ENCODE results near the gene MPRIP.
"Not testable (repeated sequence)": the region's sequence is repeated elsewhere in the genome, so short reads cannot be mapped to it uniquely, and the experiment has no call there.

Gene MPRIP

DNA sequence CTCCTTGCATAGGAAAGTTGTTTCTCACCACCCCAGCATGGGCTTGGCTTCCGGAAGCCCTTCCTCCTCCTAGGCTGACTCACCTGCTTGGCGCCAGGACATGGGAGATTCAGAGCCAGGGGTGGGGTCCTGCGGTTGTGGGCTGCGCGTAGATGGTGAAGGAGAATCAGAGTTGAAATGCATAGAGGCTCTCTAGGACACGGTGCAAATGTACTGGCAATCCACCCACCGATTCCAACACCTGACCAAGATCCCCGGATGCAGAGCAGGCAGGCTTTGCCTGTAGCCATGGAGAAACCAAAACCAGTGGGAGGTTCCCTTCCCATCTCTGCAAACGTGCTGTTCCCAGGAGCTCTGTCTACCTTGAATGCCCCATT is 27.5 kb upstream of the MPRIP start:
- DNase-seq, result not testable (repeated sequence)

DNA sequence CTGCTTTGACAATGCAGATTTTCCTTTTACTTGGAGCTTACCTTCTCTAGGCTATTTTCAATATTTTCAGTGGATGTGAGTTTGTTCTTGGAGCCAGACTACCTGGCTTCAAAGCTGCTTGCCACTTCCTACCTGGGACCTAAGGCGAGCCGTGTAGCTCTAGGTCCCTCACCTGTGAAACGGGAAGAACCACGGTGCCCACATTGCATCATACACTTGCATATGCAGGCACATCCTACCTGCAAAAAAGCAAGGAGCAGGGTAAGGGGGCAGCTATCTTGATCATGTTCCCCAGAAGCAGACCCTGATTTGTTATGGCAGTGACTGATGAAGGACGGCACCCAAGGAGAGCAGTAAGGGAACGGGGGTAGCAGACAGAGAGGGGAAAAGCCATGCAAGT is 27.0 kb upstream of the MPRIP start:
- no peak for DNase-seq

GRCh38 chr17:17016199-17017197 is 25.8 kb upstream of the MPRIP start:
- DNase-seq, result not testable (repeated sequence)

- no peak for DNase-seq
These were observed 24.8 kb upstream of the MPRIP start for GRCh38 chr17:17017343-17018014.

DNA sequence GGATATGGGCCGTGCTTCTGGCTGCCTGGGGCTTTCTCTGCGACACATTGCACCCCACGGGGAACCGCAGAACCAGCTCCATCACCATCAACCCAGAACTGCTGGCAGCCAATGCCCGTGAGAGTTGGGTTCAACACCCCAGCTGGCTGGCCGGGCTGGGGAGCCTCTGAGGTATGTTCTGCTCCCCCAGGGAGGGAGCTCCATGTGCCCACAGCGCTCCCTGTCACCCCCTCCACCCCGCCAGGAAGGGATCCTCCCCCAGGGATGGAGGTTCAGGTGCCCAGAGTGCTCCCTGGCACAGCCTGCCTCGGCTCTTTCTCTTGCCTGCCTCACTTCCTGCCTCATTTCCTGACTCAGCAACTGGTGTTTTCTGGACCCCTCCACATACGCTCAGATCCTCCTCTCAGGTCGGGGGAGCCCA is 24.2 kb upstream of the MPRIP start:
- DNase-seq, result no peak

DNA sequence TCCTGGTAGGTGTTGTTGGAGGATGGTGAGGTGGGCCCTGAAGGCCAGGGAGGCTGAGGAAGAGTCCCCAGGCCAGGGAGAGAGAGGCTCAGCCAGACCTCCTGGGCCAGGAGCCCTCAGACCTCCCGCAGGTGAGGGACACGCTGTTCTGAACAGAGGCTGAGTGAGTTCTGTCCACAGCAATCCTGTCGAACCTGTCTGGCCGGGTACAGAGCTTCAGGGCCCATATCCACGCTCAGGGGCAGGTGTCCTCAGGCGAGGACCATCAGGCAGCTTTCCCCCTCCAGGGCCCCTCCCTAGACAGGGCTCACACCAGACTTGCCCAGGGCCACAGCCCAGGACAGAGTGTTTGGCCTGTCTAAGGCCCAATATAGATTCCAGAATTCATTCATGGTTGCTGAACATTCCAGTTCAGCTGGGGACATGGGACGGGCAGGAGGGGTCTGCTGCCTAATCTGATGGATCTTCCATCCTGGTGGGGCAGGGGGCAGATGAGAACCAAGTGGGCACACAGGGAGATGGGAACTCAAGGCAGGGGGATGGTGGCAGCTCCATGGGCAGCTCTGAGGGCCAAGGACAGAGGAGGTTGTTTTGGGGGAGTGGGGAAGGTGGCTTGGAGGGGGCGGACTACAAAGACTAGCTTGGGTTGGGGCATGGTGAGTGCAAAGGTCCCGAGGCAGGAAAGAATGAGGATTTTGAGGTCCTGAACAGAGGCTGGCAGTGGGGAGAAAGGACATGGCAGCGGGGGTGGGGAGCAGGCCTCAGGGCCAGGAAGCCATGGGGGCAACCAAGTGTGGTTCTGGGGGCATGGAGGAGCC is 23.4 kb upstream of the MPRIP start:
- DNase-seq, result no peak

- no peak for DNase-seq
These were observed 22.9 kb upstream of the MPRIP start for GRCh38 chr17:17019430-17019762.

GRCh38 chr17:17019891-17020456 is 22.3 kb upstream of the MPRIP start:
- no peak for DNase-seq

DNA sequence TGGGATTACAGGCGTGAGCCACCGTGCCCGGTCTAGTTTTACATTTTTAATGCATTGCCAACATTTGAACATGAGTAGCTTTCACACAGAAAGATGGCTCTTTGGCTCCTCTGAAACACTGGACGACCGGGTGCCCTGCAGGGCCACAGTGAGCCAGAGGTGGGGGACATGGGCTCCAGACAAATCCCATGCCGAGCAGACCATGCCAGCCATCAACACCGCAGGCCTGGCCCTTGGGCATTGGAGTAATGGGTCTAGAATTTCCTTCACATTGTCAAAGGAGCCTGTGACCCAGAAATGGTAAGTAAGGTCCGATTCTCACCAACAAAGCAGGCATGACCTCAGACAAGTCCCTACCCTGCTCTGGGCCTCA is 21.4 kb upstream of the MPRIP start:
- no peak for DNase-seq

- DNase-seq, result no peak
These were observed 20.9 kb upstream of the MPRIP start for GRCh38 chr17:17021194-17021863.

DNA sequence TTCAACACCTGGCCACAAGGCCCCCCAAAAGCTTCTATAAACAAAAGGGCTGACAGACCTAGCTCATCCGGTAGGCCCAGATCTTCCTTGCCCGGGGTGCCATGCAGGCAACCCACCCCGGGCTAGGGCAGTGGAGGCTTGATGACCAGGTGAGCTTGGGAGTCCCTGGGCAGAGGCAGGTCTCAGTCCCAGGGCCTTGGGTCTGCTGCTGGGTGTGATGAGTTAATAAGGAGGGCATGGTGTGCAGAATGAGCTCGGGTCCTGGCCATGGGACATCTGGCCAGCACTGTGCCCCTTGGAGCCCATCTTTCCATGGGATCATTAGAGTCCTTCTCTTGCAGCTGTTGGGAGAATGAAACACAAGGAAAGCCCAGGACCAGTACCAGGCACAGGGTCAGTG is 20.2 kb upstream of the MPRIP start:
- DNase-seq, result no peak

DNA sequence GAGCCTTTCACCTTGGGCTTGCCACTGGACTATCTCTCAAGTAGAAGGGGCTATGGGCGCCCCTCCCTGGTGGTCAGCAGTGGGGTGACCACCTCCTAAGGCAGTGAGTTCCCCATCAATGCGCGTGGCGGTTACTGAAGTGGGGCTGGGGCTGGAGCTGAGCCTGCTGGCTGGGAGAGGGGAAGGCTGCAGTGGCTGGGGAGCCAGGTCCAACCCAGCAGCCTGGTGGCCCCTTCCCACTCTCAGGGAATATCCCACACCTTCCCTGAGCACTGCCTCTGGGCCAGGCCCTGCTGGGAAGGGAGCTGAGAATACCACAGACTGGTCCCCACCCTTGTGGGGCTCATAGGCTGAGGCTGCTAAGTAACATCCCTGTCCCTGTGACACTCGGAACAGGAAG is 19.8 kb upstream of the MPRIP start:
- DNase-seq, result no peak

DNA sequence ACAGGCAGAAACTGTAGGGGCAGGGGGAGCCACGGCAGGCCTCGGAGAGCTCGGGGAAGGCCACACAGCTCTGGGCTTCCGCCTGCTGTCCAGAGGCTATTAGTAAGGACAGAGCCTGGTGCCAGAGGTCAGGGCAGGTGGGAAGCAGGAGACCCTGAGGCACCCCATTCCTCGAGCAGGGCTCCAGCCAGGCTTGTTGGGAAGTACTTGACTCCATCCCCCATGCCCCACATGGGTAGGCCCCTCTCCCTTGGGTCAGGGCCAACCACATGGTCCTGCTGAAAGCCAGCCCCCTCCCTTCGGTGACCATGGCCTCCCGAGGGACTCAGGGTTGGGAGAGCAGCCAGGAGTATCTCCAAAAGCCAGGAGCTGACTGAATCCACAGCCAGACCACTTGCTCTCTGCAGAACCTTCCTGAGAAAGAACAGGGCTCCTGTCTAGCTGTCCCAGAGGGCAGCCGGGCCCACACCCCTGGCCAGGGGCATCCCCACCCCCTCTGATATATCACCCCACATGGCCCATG is 17.4 kb upstream of the MPRIP start:
- DNase-seq, result no peak

GRCh38 chr17:17025621-17026020 is 16.6 kb upstream of the MPRIP start:
- no peak for DNase-seq

DNA sequence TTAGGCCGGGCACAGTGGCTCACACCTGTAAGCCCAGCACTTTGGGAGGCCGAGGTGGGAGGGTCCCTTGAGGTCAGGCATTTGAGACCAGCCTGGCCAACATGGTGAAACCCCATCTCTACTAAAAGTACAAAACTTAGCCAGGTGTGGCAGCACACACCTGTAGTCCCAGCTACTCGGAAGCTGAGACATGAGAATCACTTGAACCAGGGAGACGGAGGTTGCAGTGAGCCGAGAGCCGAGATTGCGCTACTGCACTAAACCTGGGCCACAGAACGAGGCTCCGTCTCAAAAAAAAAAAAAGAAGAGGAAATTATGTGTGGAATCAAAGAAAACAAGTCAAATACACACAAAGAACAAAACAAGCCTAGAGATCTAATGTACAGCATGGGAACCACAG is 16.1 kb upstream of the MPRIP start:
- no peak for DNase-seq

GRCh38 chr17:17027442-17028058 is 14.7 kb upstream of the MPRIP start:
- no peak for DNase-seq

GRCh38 chr17:17028059-17028877 is 14.0 kb upstream of the MPRIP start:
- no peak for DNase-seq

GRCh38 chr17:17028878-17029535 is 13.2 kb upstream of the MPRIP start:
- DNase-seq, result no peak

GRCh38 chr17:17029938-17030337 is 12.3 kb upstream of the MPRIP start:
- DNase-seq, result no peak

DNA sequence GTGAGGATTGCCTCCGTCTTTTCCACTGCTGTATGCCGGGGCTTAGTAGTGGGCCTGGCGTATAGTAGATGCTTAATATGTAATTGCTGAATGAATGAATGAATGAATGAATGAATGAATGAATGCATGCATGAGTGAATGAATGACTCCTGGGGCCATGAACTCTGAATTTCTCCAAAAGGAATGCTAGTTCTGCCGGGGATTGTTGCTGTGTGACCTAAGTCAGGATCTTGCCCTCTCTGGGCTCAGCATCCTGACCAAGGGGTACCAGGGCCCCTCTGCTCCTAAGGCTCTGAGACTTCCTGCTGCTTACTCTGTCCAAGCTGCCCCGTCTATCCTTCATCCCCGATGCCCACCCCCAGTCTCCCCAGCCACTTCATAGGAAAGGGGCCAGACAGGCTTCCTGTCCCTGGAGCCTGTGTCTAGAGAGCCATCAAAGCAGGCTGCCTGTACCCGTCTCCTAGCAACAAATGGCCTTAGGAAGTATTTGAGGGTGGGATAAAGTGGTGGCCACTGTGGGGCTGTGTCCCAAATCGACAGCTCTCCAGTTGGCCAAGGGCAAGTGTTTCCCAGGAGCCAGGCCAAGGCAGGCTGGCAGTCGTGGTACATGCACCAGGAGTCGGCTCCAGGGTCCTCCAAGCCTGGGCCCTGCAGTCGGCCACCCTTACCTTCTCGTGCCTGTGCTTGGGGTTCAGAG is 11.6 kb upstream of the MPRIP start:
- no peak for DNase-seq
